NCI-H2171 treated with DMSO at 0.1 percent for 48 hours (cell line): ENCODE measurements around the gene UBASH3B.
A peak's percentile ranks its signal among the peaks of the same experiment; 100 is the strongest.

Experiments used
- DNase-seq: peaks from one replicate; lab custom pipeline; 2025; lab: John Stamatoyannopoulos, UW

The UBASH3B gene

DNA sequence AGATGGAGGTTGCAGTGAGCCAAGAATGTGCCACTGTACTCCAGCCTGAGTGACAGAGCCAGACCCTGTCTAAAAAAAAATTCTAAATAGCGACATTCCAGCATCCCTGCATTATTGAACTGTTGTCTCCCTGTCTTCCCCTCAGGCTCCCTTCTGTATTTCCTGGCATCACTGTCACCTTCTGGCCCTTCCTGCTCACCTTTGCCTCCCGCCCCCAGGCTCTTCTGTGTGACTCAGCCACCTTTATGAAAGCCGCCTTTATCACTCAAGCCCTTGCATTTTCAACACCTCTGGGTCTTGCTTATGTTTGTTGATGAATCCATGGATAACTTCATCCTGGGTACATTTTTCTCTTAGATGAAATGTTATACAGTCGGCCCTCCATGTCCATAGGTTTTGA lies 21.1 kb downstream of the UBASH3B start:
- no peak for DNase-seq

DNA sequence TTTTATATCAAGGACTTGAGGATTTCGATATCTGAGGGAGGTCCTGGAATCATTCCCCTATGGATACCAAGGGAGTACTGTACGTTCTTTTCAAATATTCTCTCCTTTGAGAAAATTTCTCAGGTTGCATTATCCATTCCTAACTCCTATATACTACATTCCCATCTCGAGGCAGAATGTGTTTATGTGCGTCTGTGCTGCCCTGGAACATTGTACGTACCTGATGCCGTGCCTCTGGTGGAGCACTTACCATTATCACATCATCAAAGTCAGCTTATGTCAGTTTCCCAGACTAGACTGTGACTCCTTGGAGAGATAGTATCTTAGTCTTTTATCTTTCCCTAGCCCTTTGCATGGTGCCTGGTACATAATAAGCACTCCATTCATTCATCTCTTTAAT lies 21.7 kb downstream of the UBASH3B start:
- no peak for DNase-seq

DNA sequence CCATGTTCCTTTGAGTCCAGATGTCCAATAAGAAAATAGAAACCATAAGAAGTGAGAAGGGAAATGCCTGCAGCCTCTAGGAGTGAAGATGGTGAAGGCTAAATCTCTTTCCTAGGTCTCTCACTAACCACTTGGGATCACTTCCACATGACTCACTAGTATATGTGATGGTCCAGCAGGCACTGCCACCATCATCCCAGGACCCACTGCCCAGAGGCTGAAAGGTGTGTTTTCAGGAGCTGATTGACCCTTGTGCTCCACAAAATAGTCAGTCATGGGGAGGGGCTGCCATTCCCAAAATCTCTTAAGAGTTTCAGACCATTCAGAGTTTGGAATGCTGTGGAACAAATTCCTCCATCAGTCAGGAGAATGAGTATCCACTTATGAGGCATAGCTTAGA lies 22.9 kb downstream of the UBASH3B start:
- no peak for DNase-seq

DNA sequence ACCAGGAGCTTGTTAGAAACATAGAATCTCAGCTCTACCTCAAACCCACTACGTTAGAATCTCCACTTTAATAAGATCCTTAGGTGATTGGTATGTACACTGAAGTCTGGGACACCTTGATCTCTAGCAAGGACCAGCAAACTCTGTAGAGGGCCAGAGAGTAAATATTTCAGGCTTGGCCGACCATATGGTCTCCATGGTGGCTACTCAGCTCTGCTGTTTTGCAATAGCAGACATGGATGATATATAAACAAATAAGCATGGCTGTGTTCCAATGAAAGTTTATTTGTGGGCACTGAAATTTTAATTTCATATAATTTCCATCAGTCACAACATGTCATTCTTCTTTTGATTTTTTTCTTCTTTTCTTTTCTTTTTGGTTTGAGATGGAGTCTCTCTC lies 23.9 kb downstream of the UBASH3B start:
- DNase-seq = no peak

DNA sequence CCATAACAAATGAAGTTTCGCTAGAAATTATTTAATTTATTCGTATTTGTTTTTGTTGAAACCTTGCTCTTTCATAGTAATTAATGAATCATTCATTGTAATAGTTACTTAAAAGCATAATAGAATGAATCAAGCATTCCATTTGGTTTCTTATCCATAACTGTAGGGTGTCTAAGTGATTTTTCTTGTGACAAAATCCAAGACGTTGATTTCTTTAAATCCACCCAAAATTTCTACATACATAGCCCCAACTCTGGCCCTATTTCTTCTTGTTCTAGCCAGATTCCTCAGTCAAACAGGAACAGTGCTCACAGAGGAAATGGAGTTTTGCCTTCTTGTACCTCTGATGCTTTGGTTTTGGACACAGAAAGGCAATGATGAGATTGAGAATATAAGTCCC lies 25.5 kb downstream of the UBASH3B start:
- no peak for DNase-seq

DNA sequence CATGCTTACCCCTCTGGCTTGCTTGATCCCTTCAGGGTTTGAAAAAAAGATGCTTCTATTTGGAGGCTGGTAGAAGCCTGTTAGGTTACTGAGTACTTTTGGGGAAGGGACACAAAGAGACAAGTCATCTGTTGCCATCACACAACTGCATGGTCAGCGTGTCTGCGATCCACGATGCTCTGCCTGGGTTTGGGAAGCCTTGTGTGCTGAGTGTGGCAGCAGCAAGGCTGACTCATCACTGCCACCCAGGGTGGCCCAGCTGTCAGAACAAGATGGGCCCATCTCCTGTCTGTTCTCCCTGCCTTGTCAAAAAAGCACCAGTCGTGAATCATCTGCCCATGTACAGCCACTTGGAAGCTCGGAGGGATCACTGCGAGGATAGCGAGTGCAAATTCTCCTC lies 26.2 kb downstream of the UBASH3B start:
- peak; percentile 38 for DNase-seq

DNA sequence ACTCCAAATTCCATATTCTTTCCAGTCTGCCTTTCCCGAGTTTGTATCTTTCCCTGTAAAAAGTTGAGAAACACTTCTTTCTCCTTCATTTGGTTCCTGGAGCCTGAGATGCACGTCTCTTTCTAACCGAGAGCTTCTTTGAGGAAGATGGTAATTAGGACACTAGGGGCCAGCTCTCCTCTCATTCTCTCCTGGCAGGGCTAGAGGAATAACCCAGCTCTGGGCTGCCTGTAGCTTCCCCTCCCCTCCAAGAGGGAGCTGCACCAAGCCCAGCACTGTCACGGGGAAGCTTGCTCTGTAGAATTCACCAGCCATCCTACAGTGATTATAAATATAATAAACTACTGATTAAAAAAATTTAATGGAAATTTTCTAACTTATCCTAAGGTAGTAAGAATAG lies 26.9 kb downstream of the UBASH3B start:
- DNase-seq = no peak

DNA sequence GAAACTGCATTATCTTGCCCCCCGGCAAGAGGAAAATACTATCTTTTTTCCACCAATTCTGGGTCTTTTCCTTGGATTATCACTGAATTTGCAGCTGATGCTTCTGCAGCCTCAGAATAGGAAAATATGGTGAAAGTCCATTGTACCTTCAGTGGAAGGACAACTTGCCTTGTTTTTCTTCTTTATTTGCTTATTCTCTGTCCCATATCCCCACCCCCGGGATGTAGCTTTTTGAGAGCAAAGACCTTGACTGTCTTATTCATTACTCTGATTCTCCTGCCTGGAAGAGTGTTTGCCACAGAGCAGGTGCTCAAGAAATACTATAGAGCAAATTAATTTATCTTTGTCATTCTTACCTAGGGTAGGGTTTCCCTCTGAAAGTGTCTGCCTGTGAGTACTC lies 29.5 kb downstream of the UBASH3B start:
- DNase-seq = no peak

DNA sequence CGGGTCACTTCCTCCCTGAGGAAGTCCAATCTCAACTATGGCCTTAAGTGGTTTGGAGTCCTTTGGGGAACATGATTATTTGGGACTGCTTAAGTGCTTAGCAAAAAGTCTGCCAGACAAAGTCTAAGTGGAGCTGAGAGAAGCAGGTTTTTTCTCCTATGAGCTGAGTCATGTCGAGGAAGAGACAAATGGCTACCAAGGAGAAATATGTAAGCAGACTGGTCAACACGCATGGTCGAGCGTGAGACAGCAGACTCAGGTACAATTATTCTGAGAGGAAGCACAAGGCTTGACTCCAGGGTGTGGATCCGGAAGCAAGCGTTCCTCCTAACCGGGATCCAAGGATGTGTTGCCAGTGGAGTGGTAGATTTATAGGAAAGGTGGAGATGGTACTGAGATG lies 30.6 kb downstream of the UBASH3B start:
- no peak for DNase-seq

DNA sequence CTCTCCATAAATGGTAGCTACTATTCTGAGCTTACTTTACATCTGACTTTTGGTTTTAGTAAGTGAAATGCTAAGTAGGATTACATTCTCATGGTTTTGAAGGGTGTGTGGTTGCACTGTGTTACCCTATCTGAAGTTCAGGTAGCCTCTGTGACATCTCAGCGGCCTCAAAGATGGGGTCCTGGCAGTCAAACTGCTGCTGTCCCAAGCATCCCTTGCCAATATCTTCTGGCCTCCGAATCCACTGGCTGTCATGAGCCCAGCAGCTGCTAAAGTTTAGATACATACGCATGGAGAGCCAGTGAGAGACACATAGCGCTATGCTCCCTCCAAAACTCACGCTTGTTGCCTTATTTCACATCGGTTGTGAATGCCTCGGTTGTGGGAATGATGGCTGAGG lies 34.9 kb downstream of the UBASH3B start:
- DNase-seq = no peak

DNA sequence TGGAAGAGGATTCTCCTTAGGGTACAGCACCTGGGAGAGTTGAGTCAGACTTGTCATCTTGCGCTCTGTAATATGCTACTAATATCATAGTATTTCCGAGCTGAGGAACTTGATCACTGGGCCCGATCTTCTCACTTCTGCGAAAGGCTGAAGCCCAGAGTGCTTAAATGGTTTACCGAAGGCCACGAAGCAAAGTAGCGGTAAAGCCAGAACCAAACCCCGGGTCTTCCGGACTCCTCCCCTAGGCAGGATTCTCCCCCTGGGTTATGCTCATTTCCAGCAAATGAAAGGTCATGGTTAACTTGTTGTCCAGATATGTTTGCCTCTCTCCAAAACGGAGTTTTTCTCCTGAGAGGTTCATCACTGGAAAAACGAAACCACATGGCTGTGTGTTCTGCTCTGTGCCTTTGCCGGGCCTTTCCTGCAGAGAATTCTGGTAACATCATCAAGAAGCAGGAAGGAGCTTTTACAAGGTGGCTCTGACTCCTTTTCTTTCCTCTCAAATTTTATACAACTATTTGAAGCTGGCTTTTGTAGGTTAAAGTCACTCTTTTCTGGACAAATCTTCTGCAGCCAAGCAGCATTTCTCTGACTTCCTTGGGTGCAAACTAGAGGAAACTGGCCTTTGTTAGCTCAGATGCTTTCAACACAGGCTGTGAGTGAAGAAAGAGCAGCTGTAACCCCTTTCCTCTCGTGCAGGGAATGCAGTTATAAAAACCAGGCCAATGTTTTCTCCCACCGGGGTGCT lies 35.5 kb downstream of the UBASH3B start:
- DNase-seq = no peak

DNA sequence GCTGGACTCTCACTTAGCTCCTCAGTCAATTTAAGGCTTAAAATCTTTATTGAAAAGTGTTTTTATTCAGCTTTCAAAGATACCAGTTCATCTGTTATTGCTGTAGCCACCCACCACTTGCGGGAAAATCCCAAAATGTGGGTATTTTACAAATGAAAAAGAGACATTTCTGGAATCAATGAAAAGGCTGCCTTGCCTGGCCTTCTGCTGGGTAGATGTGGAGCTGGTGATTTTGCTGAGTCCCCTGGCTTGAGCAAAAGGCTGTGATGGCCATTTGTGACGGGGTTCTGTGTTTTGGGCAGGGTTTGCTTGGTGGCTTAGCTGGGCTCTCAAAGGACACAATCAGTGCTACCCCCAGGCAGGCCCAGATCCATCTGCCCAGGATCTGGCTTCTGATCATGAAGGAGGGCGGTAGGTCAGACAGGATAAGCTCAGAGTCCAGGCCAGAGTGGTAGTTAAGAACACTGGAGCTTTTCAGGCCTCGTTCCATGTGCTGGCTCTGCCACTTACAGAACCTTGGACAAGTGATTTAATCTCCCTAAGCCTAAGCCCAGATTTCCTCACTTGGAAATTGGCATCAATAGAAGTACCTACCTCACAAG lies 36.1 kb downstream of the UBASH3B start:
- DNase-seq = no peak

DNA sequence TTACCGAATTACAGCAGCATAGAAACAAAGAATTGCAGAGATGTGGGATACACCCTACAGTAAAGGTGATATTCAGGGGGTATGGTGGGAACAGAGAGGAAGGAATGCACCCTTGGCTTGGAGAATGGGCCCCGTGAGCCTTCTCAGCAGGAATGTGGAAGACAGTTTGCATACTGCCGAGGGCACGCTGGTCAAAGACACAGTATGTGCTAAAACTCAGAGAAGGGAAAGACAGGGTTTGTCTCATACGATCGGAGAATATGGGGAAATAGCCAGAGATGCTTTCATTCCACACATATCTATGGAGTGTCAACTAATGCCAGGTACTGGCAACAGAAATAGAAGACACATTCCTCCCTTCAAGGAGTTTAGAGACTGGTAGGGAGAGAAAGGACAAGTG lies 36.9 kb downstream of the UBASH3B start:
- DNase-seq = no peak

DNA sequence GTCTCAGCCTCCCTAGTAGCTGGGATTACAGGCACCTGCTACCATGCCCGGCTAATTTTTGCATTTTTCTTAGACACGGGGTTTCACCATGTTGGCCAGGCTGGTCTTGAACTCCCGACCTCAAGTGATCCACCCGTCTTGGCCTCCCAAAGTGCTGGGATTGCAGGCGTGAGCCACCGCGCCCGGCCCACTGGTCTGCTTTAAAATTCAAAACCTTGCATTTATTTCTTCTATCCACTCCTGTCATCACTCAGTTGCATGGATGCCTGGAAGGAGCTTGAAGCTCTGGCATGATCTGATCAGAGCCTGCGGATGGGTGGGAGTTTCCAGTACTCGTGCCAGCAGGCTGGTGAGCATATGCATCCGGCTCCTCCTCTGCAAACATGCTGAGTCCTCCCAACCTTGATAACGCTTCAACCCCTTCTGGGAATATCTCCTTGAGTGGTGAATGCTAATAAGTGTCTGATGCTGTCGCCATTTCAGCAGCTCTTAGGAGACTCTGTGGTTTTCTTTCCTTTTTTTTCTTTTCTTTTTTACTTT lies 39.6 kb downstream of the UBASH3B start:
- peak; percentile 7 for DNase-seq

DNA sequence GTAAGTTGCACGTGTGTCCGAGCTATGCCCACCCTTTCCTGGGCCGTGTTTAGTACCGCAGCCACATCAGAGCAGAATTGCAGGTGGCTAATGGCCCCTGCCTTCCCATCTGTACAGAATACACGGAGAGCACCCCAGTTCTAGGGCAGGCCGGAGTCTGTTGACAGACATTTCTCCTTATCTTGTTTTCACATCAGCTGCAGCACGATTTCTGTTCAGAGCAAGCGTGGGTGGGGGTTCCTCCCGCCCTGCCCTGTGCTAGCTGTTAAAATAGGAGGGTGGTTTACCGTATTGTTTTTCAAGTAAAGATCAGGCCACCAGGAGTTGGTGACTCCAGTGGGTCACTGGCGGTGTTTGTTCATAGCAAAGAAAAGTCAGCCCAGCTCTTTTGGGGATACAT lies 41.1 kb downstream of the UBASH3B start:
- no peak for DNase-seq

DNA sequence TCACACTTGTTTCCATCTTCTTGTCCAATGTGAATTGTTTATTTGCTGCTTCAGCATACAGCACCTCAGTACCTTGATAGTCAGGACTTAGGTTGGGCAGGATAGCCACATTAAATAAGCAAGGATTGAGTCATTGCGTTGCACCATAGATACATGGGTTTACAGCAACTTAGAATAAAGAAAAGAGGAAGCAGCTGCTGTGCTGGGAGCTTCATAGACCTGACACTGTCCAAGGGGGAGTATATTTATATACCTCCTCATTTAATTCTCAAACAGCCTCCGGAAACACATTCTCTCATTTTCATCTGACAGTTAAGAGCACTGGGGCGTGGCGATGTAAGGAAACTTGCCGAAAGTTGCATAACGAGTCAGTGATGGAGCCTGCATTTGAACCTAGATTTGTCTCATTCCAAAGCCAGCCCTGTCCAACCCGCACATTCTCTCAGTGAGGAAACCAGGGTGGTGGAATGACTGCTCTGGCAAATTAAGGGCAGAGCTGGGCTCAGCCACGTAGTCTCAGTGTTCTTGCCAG lies 42.2 kb downstream of the UBASH3B start:
- DNase-seq = no peak

DNA sequence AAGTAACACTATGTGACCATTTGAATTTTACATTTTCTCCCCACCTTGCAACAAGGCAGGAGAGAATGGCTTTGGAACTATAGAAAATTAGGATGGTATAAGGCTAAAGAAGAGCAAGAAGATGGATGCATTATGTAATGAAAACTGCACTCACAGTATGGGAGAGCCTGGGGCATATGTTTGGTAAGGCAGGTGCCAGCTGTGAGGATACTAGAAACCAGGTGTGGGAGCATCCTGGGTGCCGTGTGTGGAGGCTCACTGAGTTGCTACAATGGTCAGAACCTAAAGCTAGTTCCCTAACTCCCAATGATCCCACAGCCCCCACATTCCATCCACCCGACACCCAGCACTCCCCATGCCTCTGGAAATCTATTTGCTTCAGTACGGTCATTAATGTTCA lies 42.9 kb downstream of the UBASH3B start:
- no peak for DNase-seq

DNA sequence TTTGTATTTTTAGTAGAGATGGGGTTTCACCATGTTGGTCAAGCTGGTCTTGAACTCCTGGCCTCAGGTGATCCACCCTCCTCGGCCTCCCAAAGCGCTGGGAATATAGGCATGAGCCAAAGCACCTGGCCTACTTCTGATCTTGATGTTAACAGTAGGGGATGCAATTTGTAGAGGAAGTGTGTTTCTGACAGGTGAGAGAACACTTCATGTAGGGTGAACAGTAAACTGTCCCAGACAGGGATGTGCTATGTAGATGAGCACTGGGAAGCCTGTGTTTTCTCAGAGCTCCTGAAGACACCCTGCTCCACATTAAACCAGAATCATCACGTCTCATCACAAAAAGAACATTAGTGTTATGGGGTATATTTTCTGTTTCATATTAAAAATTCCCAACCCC lies 45.1 kb downstream of the UBASH3B start:
- DNase-seq = no peak

DNA sequence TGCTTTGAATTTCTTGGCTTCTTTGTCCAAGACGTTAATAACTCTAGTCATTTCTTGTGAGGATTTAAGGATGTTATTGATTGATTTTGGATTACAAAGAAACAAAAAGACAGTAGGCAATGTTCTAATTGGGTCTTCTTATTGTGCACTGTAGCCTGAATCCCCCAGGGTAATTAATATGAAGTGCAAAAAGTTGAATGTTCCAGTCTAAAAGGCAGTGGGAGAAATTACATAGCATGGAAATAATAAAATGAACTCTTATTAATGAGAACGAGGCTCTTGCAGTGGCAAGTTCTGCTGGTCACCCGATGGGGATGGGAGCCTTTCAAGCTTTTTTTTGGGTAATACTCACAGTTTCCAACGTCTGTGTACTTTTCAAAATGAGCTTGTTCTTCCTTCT lies 45.6 kb downstream of the UBASH3B start:
- no peak for DNase-seq

DNA sequence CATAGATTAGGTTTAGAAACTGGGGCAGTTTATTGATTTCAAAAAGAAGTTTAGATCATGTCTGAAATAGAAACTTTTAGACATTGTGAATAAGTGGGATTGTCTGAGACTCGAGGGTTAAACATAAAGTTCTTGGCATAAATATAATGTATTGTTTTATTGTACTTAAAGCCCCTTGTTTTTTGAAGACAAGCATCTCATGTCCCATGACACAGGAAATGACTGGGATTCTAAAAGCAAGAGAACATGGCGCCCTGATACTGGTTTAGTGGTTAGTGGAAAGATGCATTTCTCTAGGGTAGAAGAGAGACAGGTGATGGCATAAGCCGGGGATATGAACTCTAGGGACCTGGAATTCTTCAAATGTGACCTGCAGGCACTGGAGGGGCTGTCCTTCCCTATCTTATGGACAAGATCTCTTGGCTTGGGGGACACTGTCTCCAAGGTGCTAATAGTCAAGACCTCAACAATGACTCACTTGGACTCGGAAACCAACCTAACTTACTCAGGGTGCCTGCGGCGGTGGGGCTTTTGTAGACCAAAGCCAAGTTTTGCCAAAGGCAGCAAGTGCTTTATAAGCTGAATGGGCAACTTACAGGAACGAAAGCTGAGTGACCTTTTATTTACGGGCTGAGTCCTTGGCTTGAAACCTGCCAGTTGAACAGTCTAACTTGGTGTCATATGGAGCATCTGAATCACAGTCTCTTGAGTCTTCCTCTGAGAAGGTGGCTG lies 48.2 kb downstream of the UBASH3B start:
- DNase-seq = no peak

DNA sequence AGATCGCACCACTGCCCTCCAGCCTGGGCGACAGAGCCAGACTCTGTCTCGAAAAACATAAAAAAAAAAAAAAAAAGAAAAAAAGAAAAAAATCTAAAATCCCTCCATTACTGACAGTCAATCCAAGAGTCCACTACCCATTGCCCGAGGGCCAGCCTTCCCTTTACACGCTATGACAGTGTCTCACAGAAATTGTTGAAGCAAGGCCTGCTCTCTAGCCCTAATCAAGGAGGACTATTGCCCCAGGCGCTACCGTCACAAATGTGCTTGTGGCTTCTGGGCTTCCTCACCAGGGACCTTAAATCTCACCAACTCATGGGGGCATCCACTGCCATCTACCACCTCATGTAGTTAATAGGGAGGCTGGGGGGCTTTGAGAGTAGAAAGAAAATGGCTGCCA lies 49.9 kb downstream of the UBASH3B start:
- no peak for DNase-seq

DNA sequence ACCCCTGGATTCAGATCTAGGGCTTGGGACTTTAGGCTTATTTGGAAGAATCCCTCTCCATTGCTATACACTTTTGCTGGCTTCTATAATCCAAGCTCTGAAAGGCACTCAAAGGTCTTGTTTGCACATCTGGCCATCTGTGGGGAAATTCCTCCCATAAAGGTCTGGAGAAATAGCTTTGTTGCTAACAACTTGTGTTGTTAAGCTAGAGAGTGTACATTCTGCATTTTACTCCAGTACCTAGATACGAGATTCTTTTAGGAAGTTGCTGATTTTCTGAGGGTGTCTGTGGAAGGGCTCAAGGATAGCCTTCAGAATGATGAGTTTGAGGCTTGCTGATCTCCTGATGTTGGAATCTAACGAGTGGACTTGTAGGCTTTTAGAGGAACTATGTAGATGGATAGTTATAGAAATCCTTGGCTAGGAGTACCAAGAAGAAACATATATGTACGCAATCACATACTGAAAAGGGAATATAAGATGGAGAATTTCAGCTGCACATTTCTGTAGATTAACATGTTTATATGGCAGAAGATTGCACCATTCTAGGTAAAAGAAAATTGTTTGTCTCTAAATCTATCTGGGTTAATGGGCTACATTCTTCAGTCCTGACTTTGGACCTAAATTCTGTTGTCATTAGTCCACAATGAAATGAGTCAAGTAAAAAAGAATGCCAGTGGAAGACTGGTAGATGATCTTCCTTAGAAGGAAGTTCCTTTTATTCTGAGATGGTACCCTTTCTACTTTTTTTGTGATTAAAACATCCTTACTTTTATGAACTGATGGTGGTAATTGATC lies 51.0 kb downstream of the UBASH3B start:
- no peak for DNase-seq
